GM12865 (cell line): ENCODE data around the gene GOT2.

ENCODE experiments used
- DNase-seq: peaks from one replicate; pipeline ENCODE4 v3.0.0; 2010; ENCODE audit warnings: low read depth
- H3K4me3 ChIP-seq: 2 replicates; pipeline ENCODE4 v1.5.1; 2011; ENCODE audit warnings: mild to moderate bottlenecking, low read depth, low read length, control low read depth
- CTCF ChIP-seq: IDR thresholded peaks from 2 replicates; pipeline ENCODE4 v1.5.1; 2011; ENCODE audit warnings: low read length, control low read depth, low read depth, inconsistent platforms; ENCODE audit not compliant: insufficient read depth; ENCODE audit errors: missing control alignments

GOT2 gene

GRCh38 chr16:58733248-58733670 lies 857 bp downstream of the GOT2 start:
- DNase-seq, result peak; percentile 4
- H3K4me3 ChIP-seq, result peak overlapping the region; percentile 99
- TF ChIP-seq CTCF, result no peak

- peak overlapping the region; percentile 99 for H3K4me3 ChIP-seq
- TF ChIP-seq CTCF, result no peak
- DNase-seq, result peak; percentile 60
Observed at GRCh38 chr16:58732545-58733247, 1.4 kb downstream of the GOT2 start.

- no peak for TF ChIP-seq CTCF
- no peak overlapping the region for H3K4me3 ChIP-seq
Observed at GRCh38 chr16:58730724-58731370, 3.3 kb downstream of the GOT2 start.

GRCh38 chr16:58727796-58728568 lies 6.1 kb downstream of the GOT2 start:
- DNase-seq, result no peak
- H3K4me3 ChIP-seq, result no peak overlapping the region
- no peak for TF ChIP-seq CTCF

More at GRCh38 chr16:58730724-58731370, 3.3 kb downstream of the GOT2 start:
- DNase-seq, result peak; percentile 11

- H3K4me3 ChIP-seq, result no peak overlapping the region
- TF ChIP-seq CTCF, result no peak
- DNase-seq, result no peak
Observed at GRCh38 chr16:58727028-58727781, 6.9 kb downstream of the GOT2 start.

- no peak for DNase-seq
- H3K4me3 ChIP-seq, result no peak overlapping the region
- TF ChIP-seq CTCF, result no peak
Observed at GRCh38 chr16:58723109-58723508, 11.0 kb downstream of the GOT2 start.
